HG03558 (cell line): ENCODE measurements around the gene SMARCC2.
A peak's percentile ranks its signal among the peaks of the same experiment; 100 is the strongest.
"Not testable (repeated sequence)": the region's sequence is repeated elsewhere in the genome, so short reads cannot be mapped to it uniquely, and the experiment has no call there.

Experiments used
- ATAC-seq: cut with Tn5 transposase; IDR thresholded peaks from one replicate; pipeline ENCODE4 v1.9.1; 2021; ENCODE audit warnings: moderate number of reproducible peaks; ENCODE audit not compliant: unreplicated experiment; ENCODE audit errors: extremely low read depth

Gene SMARCC2

GRCh38 chr12:56127485-56127887 is 61.8 kb downstream of the SMARCC2 start:
- no peak for ATAC-seq

GRCh38 chr12:56126732-56127239 is 62.5 kb downstream of the SMARCC2 start:
- no peak for ATAC-seq

- no peak for ATAC-seq
Observed at GRCh38 chr12:56124133-56124532, 65.2 kb downstream of the SMARCC2 start.

- ATAC-seq, result no peak
Observed at GRCh38 chr12:56122637-56123036, 66.6 kb downstream of the SMARCC2 start.

GRCh38 chr12:56121204-56121870 is 67.9 kb downstream of the SMARCC2 start:
- no peak for ATAC-seq

- ATAC-seq, result no peak
Observed at GRCh38 chr12:56120158-56120846, 69.0 kb downstream of the SMARCC2 start.

- ATAC-seq, result no peak
Observed at GRCh38 chr12:56119361-56119796, 69.9 kb downstream of the SMARCC2 start.

GRCh38 chr12:56118688-56119357 is 70.5 kb downstream of the SMARCC2 start:
- ATAC-seq, result no peak

- peak; percentile 89 for ATAC-seq
Observed at GRCh38 chr12:56117778-56118687, 71.2 kb downstream of the SMARCC2 start, which contains the start of gene ZC3H10. Gene ZC3H10, plus strand, starts transcription at chr12:56118266. Its CDS starts 2,297 bp downstream, at chr12:56120563.

- not testable (repeated sequence) for ATAC-seq
Observed at GRCh38 chr12:56117082-56117706, 72.1 kb downstream of the SMARCC2 start.

- no peak for ATAC-seq
Observed at GRCh38 chr12:56116267-56117081, 72.8 kb downstream of the SMARCC2 start, which contains the start of gene RPL41. Gene RPL41, plus strand, starts transcription at chr12:56116633.

GRCh38 chr12:56115329-56115728 is 74.0 kb downstream of the SMARCC2 start:
- no peak for ATAC-seq

- ATAC-seq, result no peak
Observed at GRCh38 chr12:56114084-56114483, 75.2 kb downstream of the SMARCC2 start.
